Kidney (tissue), 14 donors: ENCODE data around the gene SIX6. TPM values are rescaled to one million over a fixed set of nuclear protein-coding genes. Genes with fewer than 3 reads are reported as not detected.

Experiments
- DNase-seq, 5 donors: peaks; one replicate each; pipeline ENCODE4 v3.0.0-alpha.2; 2013 to 2020
- FAIRE-seq: peaks from 2 replicates; lab custom pipeline; 2012; peaks lifted over from hg19 to GRCh38; lab: Jason Lieb, UNC
- H3K27ac ChIP-seq, 2 donors: one replicate each; pipeline ENCODE4 v1.7.0; 2013; ENCODE audit warnings: low read depth in 2 of 2, low read length in 2 of 2, inconsistent platforms in 1 of 2
- H3K27me3 ChIP-seq: one replicate; pipeline ENCODE4 v1.7.1; 2013; ENCODE audit warnings: low read length, inconsistent platforms; ENCODE audit not compliant: control insufficient read depth, insufficient read depth
- H3K36me3 ChIP-seq, 3 donors: one replicate each; pipeline versions ENCODE4 v1.7.0 to v1.7.1; 2013; ENCODE audit warnings: low read length in 3 of 3, control low read depth in 1 of 3, inconsistent platforms in 1 of 3; ENCODE audit not compliant: insufficient read depth in 3 of 3, control insufficient read depth in 2 of 3
- H3K4me1 ChIP-seq, 3 donors: one replicate each; pipeline versions ENCODE4 v1.7.0 to v1.7.1; 2013; ENCODE audit warnings: low read length in 3 of 3, inconsistent platforms in 1 of 3, low read depth in 1 of 3; ENCODE audit not compliant: control insufficient read depth in 2 of 3, insufficient read depth in 2 of 3
- H3K4me3 ChIP-seq, 3 donors: one replicate each; pipeline versions ENCODE4 v1.7.0 to v1.8.1; 2013; ENCODE audit warnings: low read length in 3 of 3, control low read depth in 1 of 3, inconsistent platforms in 1 of 3
- H3K9ac ChIP-seq, 3 donors: one replicate each; pipeline versions ENCODE4 v1.7.0 to v1.7.1; 2013; ENCODE audit warnings: low read length in 3 of 3, control low read depth in 1 of 3, inconsistent platforms in 1 of 3
- H3K9me3 ChIP-seq, 3 donors: one replicate each; pipeline versions ENCODE4 v1.7.0 to v1.7.1; 2013; ENCODE audit warnings: low read length in 3 of 3, control low read depth in 1 of 3, inconsistent platforms in 1 of 3; ENCODE audit not compliant: control insufficient read depth in 2 of 3, insufficient read depth in 1 of 3
- intact Hi-C: fragments of 100-400 bp; cut with DNase I; formaldehyde crosslinking; loops from one replicate; pipeline ENCODE4 v1.11.1; 2022
- polyA plus RNA-seq: library from polyadenylated mRNA; stranded (reverse); fragments of 350-450 nt; fragmentation: Illumina TruSeq; extraction: RNeasy Lipid Tissue Mini Kit (QIAGEN cat#74804); gene quantifications from one replicate; pipeline ENCODE4 v1.2.3, GENCODE V29; 2014; ENCODE audit warnings: low read depth, low replicate concordance; ENCODE audit not compliant: insufficient read depth
- total RNA-seq: library from RNA; stranded (reverse); fragmentation: NEBNext Ultra II Directional; extraction: Animal tissue kit (Norgen Biotek cat#: 25700); gene quantifications from one replicate; pipeline ENCODE4 v1.2.1, GENCODE V29; 2021
- TF ChIP-seq, protein P1 (sequence below): IDR thresholded peaks from 3 replicates; pipeline ENCODE4 v1.5.1; 2012; ENCODE audit warnings: mild to moderate bottlenecking, moderate library complexity, borderline replicate concordance; ENCODE audit not compliant: insufficient read depth; ENCODE audit errors: extremely low read depth
- donor health status: control.
- donor health status: control.
- donor health status: control.
- donor health status: control.
- donor health status: control.
- donor health status: DM: yes; HTN: yes; CAD: no.
- donor health status: Normal renal cell carcinoma (clear cell type).

SIX6 gene
- total and polyA plus RNA-seq, 2 donors from 2014 or later: not detected

DNA sequence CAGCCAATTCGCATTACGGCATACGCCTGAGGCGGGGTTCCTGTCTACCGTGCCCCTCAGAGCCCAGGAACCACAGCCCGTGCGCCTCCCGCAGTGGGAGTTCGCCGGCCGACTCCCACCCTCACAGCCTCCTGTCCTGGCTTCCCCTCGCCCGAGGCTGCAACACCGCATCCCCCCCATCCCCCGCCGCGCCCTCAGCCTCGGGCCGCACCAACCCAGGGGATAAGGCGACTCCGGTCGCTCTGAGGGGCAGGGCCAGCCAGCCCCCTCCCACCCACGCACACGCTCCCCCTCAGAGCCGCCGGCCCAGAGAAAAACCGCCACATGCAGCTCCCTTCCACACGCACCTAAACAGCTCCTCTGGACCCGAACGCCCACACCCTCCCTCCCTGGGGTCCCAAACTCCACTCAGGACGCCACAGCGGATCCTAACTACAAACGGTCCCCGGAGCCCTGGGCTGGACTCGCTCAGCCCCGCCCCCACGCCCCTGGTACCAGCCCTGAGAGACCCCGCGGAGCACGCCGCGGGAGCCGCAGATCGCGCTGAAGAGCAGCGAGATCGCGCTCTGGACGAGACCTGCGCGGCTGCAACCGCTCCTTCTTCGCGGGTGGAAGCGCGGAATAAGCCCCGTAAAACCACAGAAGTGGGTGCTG, 23.2 kb upstream of the SIX6 start, which contains the start of gene C14orf39:
TSS of gene C14orf39 (minus strand) at position 466 of the 654 bp plus-strand sequence. CDS start 985 bp downstream, outside the sequence.
- FAIRE-seq (no peak), DNase-seq (peak; percentile 71 to 90 (median 87))
- TF ChIP-seq, protein P1, sequence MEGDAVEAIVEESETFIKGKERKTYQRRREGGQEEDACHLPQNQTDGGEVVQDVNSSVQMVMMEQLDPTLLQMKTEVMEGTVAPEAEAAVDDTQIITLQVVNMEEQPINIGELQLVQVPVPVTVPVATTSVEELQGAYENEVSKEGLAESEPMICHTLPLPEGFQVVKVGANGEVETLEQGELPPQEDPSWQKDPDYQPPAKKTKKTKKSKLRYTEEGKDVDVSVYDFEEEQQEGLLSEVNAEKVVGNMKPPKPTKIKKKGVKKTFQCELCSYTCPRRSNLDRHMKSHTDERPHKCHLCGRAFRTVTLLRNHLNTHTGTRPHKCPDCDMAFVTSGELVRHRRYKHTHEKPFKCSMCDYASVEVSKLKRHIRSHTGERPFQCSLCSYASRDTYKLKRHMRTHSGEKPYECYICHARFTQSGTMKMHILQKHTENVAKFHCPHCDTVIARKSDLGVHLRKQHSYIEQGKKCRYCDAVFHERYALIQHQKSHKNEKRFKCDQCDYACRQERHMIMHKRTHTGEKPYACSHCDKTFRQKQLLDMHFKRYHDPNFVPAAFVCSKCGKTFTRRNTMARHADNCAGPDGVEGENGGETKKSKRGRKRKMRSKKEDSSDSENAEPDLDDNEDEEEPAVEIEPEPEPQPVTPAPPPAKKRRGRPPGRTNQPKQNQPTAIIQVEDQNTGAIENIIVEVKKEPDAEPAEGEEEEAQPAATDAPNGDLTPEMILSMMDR: no peak
- H3K36me3 ChIP-seq: no peaks in the 10 kb centered on the region
- H3K27me3 ChIP-seq: peaks cover 40% of the 10 kb centered on the region
- H3K9me3 ChIP-seq: peaks cover 0 to 2% (median 0%) of the 10 kb centered on the region in 3 donors
- H3K27ac ChIP-seq: no peak within 1 kb of the TSS
- H3K9ac ChIP-seq: no peak within 1 kb of the TSS
- intact Hi-C loops: no loop called here
- peak within 1 kb of the TSS in 1 of 3 donors; percentile 33 for H3K4me3 ChIP-seq
- no peaks in the 10 kb centered on the region for H3K4me1 ChIP-seq

DNA sequence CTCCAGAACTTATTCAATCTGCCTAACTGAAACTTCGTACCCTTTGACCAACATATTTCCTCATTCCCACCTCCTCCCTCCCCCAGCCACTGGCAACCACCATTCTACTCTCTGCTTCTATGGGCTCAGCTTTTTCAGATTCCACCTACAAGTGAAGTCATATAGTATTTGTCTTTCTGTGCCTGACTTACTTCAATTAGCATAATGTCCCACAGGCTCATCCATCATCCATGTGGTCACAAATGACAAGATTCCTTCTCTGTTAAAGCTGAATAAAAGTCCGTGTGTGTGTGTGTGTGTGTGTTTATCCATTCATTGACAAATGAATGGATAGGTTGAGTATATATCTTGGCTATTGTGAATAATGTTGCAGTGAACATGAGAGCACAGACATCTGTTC, 21.7 kb upstream of the SIX6 start:
- no peak for FAIRE-seq
- H3K27me3 ChIP-seq: peaks cover 40% of the 10 kb centered on the region
- intact Hi-C loops: no loop called here

DNA sequence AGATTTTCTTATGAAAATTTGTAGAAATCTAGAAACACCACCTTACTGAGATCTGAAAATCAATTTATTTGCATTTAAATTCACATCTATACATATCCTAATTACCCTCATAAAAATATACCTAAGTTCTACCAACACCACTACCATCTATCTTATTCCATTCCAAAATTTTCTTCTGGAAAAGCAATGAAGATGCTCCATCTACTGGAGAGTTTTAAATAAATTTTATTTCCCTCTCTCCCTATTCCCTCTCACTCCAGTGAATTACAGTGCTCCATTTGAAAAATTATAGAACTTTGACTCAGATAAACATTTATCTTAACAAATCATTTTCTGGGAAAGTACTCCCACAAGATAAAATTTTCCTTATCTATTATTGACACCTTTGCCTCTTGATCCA, 20.8 kb upstream of the SIX6 start:
- Histone ChIP-seq H3K4me1 (no peaks in the 10 kb centered on the region), H3K27ac (no peak overlapping the region), H3K27me3 (peaks cover 40% of the 10 kb centered on the region), H3K9ac (no peak overlapping the region), H3K4me3 (no peak overlapping the region), H3K36me3 (no peaks in the 10 kb centered on the region), H3K9me3 (peaks cover 0 to 2% (median 0%) of the 10 kb centered on the region in 3 donors)
- TF ChIP-seq, protein P1: no peak
- FAIRE-seq: no peak
- intact Hi-C loops: no loop called here
- no peak for DNase-seq

More for the DNA sequence above, 21.7 kb upstream of the SIX6 start:
- no peaks in the 10 kb centered on the region for H3K36me3 ChIP-seq
- no peak overlapping the region for H3K27ac ChIP-seq
- H3K4me1 ChIP-seq: no peaks in the 10 kb centered on the region
- H3K9ac ChIP-seq: no peak overlapping the region
- TF ChIP-seq, protein P1: no peak
- no peak overlapping the region for H3K4me3 ChIP-seq
- H3K9me3 ChIP-seq: peaks cover 0 to 2% (median 0%) of the 10 kb centered on the region in 3 donors
- DNase-seq: no peak
